ENCODE results near the gene P3H2.

DNA sequence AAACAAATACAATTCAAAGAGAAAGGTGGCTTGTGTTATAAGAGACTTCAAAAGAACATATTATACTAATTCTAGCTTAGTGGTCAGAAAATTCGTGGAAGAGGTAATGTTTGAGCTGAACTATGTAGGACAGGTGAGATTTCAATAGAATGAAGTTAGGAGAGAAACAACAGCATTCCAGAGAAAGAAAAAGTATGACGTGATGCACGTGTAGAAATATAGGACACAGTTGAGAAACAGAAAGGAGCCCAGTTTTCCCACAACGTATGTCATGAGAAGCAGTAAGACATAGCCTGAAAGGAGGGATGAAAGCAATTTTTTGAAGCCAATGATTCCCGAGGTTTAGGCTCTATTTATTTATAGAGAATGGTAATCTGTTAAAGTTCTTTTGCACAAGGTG, 18.7 kb upstream of the P3H2 start:
- TF ChIP-seq, protein P1, sequence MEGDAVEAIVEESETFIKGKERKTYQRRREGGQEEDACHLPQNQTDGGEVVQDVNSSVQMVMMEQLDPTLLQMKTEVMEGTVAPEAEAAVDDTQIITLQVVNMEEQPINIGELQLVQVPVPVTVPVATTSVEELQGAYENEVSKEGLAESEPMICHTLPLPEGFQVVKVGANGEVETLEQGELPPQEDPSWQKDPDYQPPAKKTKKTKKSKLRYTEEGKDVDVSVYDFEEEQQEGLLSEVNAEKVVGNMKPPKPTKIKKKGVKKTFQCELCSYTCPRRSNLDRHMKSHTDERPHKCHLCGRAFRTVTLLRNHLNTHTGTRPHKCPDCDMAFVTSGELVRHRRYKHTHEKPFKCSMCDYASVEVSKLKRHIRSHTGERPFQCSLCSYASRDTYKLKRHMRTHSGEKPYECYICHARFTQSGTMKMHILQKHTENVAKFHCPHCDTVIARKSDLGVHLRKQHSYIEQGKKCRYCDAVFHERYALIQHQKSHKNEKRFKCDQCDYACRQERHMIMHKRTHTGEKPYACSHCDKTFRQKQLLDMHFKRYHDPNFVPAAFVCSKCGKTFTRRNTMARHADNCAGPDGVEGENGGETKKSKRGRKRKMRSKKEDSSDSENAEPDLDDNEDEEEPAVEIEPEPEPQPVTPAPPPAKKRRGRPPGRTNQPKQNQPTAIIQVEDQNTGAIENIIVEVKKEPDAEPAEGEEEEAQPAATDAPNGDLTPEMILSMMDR (IDR thresholded peaks at IDR 0.05; ENCODE audit: low read depth, low read length) = no peak
- TF ChIP-seq POLR2A (IDR thresholded peaks at IDR 0.05; ENCODE audit: extremely low read depth, insufficient read length) = no peak

All from NB4 (cell line).